WERI-Rb-1 (cell line): ENCODE data around the gene RNF214.

Experiments used
- DNase-seq: peaks from one replicate; pipeline ENCODE4 v3.0.0-alpha.2; 2020
- H3K27ac ChIP-seq: fragments of 250-450 bp; sonication (Bioruptor Pico); 2 replicates; pipeline ENCODE4 v1.5.1; 2020; ENCODE audit warnings: mild to moderate bottlenecking, moderate library complexity
- H3K27me3 ChIP-seq: fragments of 250-450 bp; sonication (Bioruptor Pico); 2 replicates; pipeline ENCODE4 v1.5.1; 2021; ENCODE audit warnings: mild to moderate bottlenecking, low read depth, moderate library complexity; ENCODE audit not compliant: insufficient read depth, severe bottlenecking
- H3K36me3 ChIP-seq: fragments of 250-450 bp; sonication (Bioruptor Pico); 2 replicates; pipeline ENCODE4 v1.5.1; 2020; ENCODE audit warnings: mild to moderate bottlenecking, moderate library complexity
- H3K4me3 ChIP-seq: 2 replicates; pipeline ENCODE4 v1.5.1; 2011; ENCODE audit warnings: low read depth, mild to moderate bottlenecking, control low read depth, low read length
- H3K9me3 ChIP-seq: fragments of 250-450 bp; sonication (Bioruptor Pico); 2 replicates; pipeline ENCODE4 v1.5.1; 2021; ENCODE audit warnings: mild to moderate bottlenecking, moderate library complexity; ENCODE audit not compliant: severe bottlenecking
- TF ChIP-seq, protein P1 (sequence below): IDR thresholded peaks from 2 replicates; pipeline ENCODE4 v1.5.1; 2011; ENCODE audit warnings: low read depth, mild to moderate bottlenecking, control low read depth, inconsistent platforms, low read length

RNF214 gene

DNA sequence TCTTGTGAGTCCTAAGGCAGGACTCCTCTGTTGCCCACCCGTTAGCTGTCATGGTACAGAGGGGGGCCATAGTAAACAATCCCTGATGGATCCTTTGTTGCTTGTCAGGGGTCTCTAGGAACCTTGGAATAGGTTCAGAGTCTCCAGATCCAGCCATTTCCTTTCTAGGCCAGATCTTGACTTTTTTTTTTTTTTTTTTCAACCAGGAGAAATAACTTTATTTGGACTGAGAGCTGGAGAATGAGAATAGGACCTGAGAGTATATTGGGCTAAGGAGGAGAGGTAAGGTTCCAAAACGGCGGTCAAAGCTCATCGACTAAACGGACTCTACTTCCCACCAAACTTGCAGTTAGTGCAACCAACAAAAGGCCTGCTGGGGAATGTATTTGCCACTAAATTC lies 102.9 kb downstream of the RNF214 start:
- peaks cover 26% of the 10 kb centered on the region for H3K36me3 ChIP-seq
- TF ChIP-seq, protein P1, sequence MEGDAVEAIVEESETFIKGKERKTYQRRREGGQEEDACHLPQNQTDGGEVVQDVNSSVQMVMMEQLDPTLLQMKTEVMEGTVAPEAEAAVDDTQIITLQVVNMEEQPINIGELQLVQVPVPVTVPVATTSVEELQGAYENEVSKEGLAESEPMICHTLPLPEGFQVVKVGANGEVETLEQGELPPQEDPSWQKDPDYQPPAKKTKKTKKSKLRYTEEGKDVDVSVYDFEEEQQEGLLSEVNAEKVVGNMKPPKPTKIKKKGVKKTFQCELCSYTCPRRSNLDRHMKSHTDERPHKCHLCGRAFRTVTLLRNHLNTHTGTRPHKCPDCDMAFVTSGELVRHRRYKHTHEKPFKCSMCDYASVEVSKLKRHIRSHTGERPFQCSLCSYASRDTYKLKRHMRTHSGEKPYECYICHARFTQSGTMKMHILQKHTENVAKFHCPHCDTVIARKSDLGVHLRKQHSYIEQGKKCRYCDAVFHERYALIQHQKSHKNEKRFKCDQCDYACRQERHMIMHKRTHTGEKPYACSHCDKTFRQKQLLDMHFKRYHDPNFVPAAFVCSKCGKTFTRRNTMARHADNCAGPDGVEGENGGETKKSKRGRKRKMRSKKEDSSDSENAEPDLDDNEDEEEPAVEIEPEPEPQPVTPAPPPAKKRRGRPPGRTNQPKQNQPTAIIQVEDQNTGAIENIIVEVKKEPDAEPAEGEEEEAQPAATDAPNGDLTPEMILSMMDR: no peak
- peak overlapping the region; percentile 90 for H3K27ac ChIP-seq

More for the DNA sequence above, 102.9 kb downstream of the RNF214 start:
- DNase-seq: no peak
- no peaks in the 10 kb centered on the region for H3K27me3 ChIP-seq
- no peak overlapping the region for H3K4me3 ChIP-seq
- no peaks in the 10 kb centered on the region for H3K9me3 ChIP-seq
